ENCODE data around the gene ZNHIT3.

The ZNHIT3 gene

GRCh38 chr17:36498560-36499300, 12.2 kb downstream of the ZNHIT3 start:
- H3K4me1 ChIP-seq (ENCODE audit: insufficient read depth, low read length, poor library complexity, severe bottlenecking), result no peaks in the 10 kb centered on the region
- H3K79me2 ChIP-seq (ENCODE audit: insufficient read depth, low read length), result no peaks in the 10 kb centered on the region
- H3F3A ChIP-seq (ENCODE audit: low read depth), result no peaks in the 10 kb centered on the region; the same call in 1 of the 2 replicates
- H2AFZ ChIP-seq (ENCODE audit: low read length), result no peak overlapping the region
- no peak overlapping the region for H3K4me3 ChIP-seq (ENCODE audit: low read length, poor library complexity, severe bottlenecking)
- no peak overlapping the region for H3K9ac ChIP-seq (ENCODE audit: low read depth, low read length, poor library complexity, severe bottlenecking)
- no peak overlapping the region for H3K4me2 ChIP-seq (ENCODE audit: low read depth, low read length, poor library complexity, severe bottlenecking)
- H3K9me3 ChIP-seq (ENCODE audit: insufficient read depth, low read depth, low read length), result no peaks in the 10 kb centered on the region
- no peaks in the 10 kb centered on the region for H3K27me3 ChIP-seq (ENCODE audit: insufficient read depth, low read length, poor library complexity, severe bottlenecking)
- no peaks in the 10 kb centered on the region for H3K9me2 ChIP-seq (replicated peaks; ENCODE audit: low read depth, low read length)
- H3K36me3 ChIP-seq (ENCODE audit: insufficient read depth, low read length), result peaks cover 85% of the 10 kb centered on the region; the same call in 1 of the 2 replicates
- TF ChIP-seq CTCF (conservative IDR thresholded peaks at IDR 0.05; ENCODE audit: low read length) (no peak), EZH2phosphoT487 (IDR thresholded peaks at IDR 0.05; ENCODE audit: borderline replicate concordance) (no peak)
- H4K20me1 ChIP-seq (ENCODE audit: insufficient read depth, low read length, poor library complexity, severe bottlenecking), result no peaks in the 10 kb centered on the region

GRCh38 chr17:36500745-36501225, 14.3 kb downstream of the ZNHIT3 start:
- Histone ChIP-seq H3K79me2 (ENCODE audit: insufficient read depth, low read length) (no peaks in the 10 kb centered on the region), H3K27me3 (ENCODE audit: insufficient read depth, low read length, poor library complexity, severe bottlenecking) (no peaks in the 10 kb centered on the region), H3K4me3 (ENCODE audit: low read length, poor library complexity, severe bottlenecking) (no peak overlapping the region), H2AFZ (ENCODE audit: low read length) (no peak overlapping the region), H4K20me1 (ENCODE audit: insufficient read depth, low read length, poor library complexity, severe bottlenecking) (no peaks in the 10 kb centered on the region), H3K36me3 (ENCODE audit: insufficient read depth, low read length) (peaks cover 82% of the 10 kb centered on the region; the same call in 1 of the 2 replicates), H3K4me2 (ENCODE audit: low read depth, low read length, poor library complexity, severe bottlenecking) (no peak overlapping the region), H3K9me2 (replicated peaks; ENCODE audit: low read depth, low read length) (no peaks in the 10 kb centered on the region), H3K9ac (ENCODE audit: low read depth, low read length, poor library complexity, severe bottlenecking) (no peak overlapping the region), H3K9me3 (ENCODE audit: insufficient read depth, low read depth, low read length) (no peaks in the 10 kb centered on the region), H3F3A (ENCODE audit: low read depth) (no peaks in the 10 kb centered on the region), H3K4me1 (ENCODE audit: insufficient read depth, low read length, poor library complexity, severe bottlenecking) (no peaks in the 10 kb centered on the region)
- TF ChIP-seq EZH2phosphoT487 (IDR thresholded peaks at IDR 0.05; ENCODE audit: borderline replicate concordance) (no peak), CTCF (conservative IDR thresholded peaks at IDR 0.05; ENCODE audit: low read length) (no peak)

- Histone ChIP-seq H3K27me3 (ENCODE audit: insufficient read depth, low read length, poor library complexity, severe bottlenecking) (no peaks in the 10 kb centered on the region), H4K20me1 (ENCODE audit: insufficient read depth, low read length, poor library complexity, severe bottlenecking) (no peaks in the 10 kb centered on the region), H3K4me1 (ENCODE audit: insufficient read depth, low read length, poor library complexity, severe bottlenecking) (no peaks in the 10 kb centered on the region), H3K79me2 (ENCODE audit: insufficient read depth, low read length) (no peaks in the 10 kb centered on the region), H3F3A (ENCODE audit: low read depth) (no peaks in the 10 kb centered on the region), H3K4me2 (ENCODE audit: low read depth, low read length, poor library complexity, severe bottlenecking) (no peak overlapping the region), H3K9me2 (replicated peaks; ENCODE audit: low read depth, low read length) (no peaks in the 10 kb centered on the region), H3K9me3 (ENCODE audit: insufficient read depth, low read depth, low read length) (no peaks in the 10 kb centered on the region), H3K4me3 (ENCODE audit: low read length, poor library complexity, severe bottlenecking) (no peak overlapping the region), H3K36me3 (ENCODE audit: insufficient read depth, low read length) (peaks cover 80% of the 10 kb centered on the region; the same call in 1 of the 2 replicates), H3K9ac (ENCODE audit: low read depth, low read length, poor library complexity, severe bottlenecking) (no peak overlapping the region), H2AFZ (ENCODE audit: low read length) (no peak overlapping the region)
- TF ChIP-seq EZH2phosphoT487 (IDR thresholded peaks at IDR 0.05; ENCODE audit: borderline replicate concordance) (no peak), CTCF (conservative IDR thresholded peaks at IDR 0.05; ENCODE audit: low read length) (no peak)
Measured at GRCh38 chr17:36501351-36501750, 14.9 kb downstream of the ZNHIT3 start.
